Measurements from ENCODE around the gene ANKS1A. TPM values are rescaled to one million over a fixed set of nuclear protein-coding genes. Genes with fewer than 3 reads are reported as not detected.

Gene ANKS1A
- total RNA-seq, 2 experiments from 2014 or later, result 6.0 to 6.7 TPM

GRCh38 chr6:35091346-35092083, 202.5 kb downstream of the ANKS1A start:
- H3K27me3 Mint-ChIP-seq, result no peaks in the 10 kb centered on the region
- H3K27ac Mint-ChIP-seq, result no peak overlapping the region
- no peaks in the 10 kb centered on the region for H3K9me3 Mint-ChIP-seq
- ChIA-PET CTCF (interaction anchor here (2.0 kb wide), 1 partner anchor 149 kb away, joined by 6 read pairs; no protein-coding TSS in a partner anchor), POLR2A (no interaction called here)
- no peak overlapping the region for H3K4me3 Mint-ChIP-seq
- intact Hi-C loops (cut with micrococcal nuclease), result no loop called here
- DNase-seq (no peak), ATAC-seq (no peak)
- no peaks in the 10 kb centered on the region for H3K4me1 Mint-ChIP-seq (ENCODE audit: low read depth)
- H3K36me3 Mint-ChIP-seq (ENCODE audit: low read depth), result peaks cover 2% of the 10 kb centered on the region
- TF ChIP-seq CTCF (IDR thresholded peaks at IDR 0.05), result no peak

- intact Hi-C loops (cut with micrococcal nuclease), result no loop called here
- Mint-ChIP-seq H3K9me3 (no peaks in the 10 kb centered on the region), H3K4me3 (no peak overlapping the region), H3K36me3 (ENCODE audit: low read depth) (no peaks in the 10 kb centered on the region), H3K27me3 (peaks cover under 1% of the 10 kb centered on the region), H3K27ac (no peak overlapping the region), H3K4me1 (ENCODE audit: low read depth) (no peaks in the 10 kb centered on the region)
- DNase-seq (no peak), ATAC-seq (no peak)
- no peak for TF ChIP-seq CTCF (IDR thresholded peaks at IDR 0.05)
- POLR2A ChIA-PET, result no interaction called here
- CTCF ChIA-PET, result interaction anchor here (1.5 to 2.0 kb wide), 2 partner anchors 47 to 148 kb away, joined by 4 to 6 read pairs; no protein-coding TSS in a partner anchor
These were observed 203.5 kb downstream of the ANKS1A start for GRCh38 chr6:35092362-35093117.

DNA sequence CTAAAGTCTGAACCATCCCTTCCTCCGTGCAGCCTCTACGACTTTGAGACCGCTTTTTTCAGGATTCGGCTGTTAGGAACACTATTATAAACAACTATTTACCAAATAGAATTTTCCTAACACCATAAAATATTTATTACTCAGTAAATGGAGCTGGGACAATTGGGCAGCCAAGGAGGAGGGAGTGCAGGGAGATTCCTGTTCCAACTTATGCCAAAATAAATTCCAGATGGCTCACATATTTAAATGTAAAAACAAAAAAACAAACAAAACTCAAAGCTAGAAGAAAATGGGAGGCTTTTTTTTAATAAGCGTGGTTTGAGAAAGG, 204.0 kb downstream of the ANKS1A start:
- H3K27me3 Mint-ChIP-seq, result peaks cover 2% of the 10 kb centered on the region
- H3K4me3 Mint-ChIP-seq, result no peak overlapping the region
- no peaks in the 10 kb centered on the region for H3K9me3 Mint-ChIP-seq
- DNase-seq, result no peak
- H3K36me3 Mint-ChIP-seq (ENCODE audit: low read depth), result no peaks in the 10 kb centered on the region
- H3K4me1 Mint-ChIP-seq (ENCODE audit: low read depth), result no peaks in the 10 kb centered on the region
- no peak overlapping the region for H3K27ac Mint-ChIP-seq
- ChIA-PET CTCF (interaction anchor here (1.5 to 2.0 kb wide), 2 partner anchors 47 to 148 kb away, joined by 4 to 6 read pairs; no protein-coding TSS in a partner anchor), POLR2A (no interaction called here)
- intact Hi-C loops (cut with micrococcal nuclease), result no loop called here
- ATAC-seq, result no peak
- no peak for TF ChIP-seq CTCF (IDR thresholded peaks at IDR 0.05)

GRCh38 chr6:35093783-35094182, 204.7 kb downstream of the ANKS1A start:
- H3K36me3 Mint-ChIP-seq (ENCODE audit: low read depth), result no peaks in the 10 kb centered on the region
- H3K27ac Mint-ChIP-seq, result no peak overlapping the region
- TF ChIP-seq CTCF (IDR thresholded peaks at IDR 0.05), result no peak
- H3K27me3 Mint-ChIP-seq, result peaks cover 2% of the 10 kb centered on the region
- no peaks in the 10 kb centered on the region for H3K4me1 Mint-ChIP-seq (ENCODE audit: low read depth)
- intact Hi-C loops (cut with micrococcal nuclease), result no loop called here
- H3K4me3 Mint-ChIP-seq, result no peak overlapping the region
- ChIA-PET CTCF (interaction anchor here (1.5 to 2.0 kb wide), 2 partner anchors 46 to 147 kb away, joined by 4 to 6 read pairs; no protein-coding TSS in a partner anchor), POLR2A (no interaction called here)
- ATAC-seq (no peak), DNase-seq (no peak)
- no peaks in the 10 kb centered on the region for H3K9me3 Mint-ChIP-seq

GRCh38 chr6:35094183-35094582, 205.1 kb downstream of the ANKS1A start:
- DNase-seq (no peak), ATAC-seq (no peak)
- Mint-ChIP-seq H3K36me3 (ENCODE audit: low read depth) (no peaks in the 10 kb centered on the region), H3K9me3 (no peaks in the 10 kb centered on the region), H3K4me1 (ENCODE audit: low read depth) (no peaks in the 10 kb centered on the region), H3K27me3 (peaks cover 2% of the 10 kb centered on the region), H3K4me3 (no peak overlapping the region), H3K27ac (no peak overlapping the region)
- ChIA-PET CTCF (no interaction called here), POLR2A (no interaction called here)
- TF ChIP-seq CTCF (IDR thresholded peaks at IDR 0.05), result no peak
- intact Hi-C loops (cut with micrococcal nuclease), result no loop called here

Measured in activated CD8-positive, alpha-beta T cell treated with anti-CD3 and anti-CD28 coated beads for 36 hours (primary cell).